GM10847 (cell line): Measurements from ENCODE around the gene STRBP.

ENCODE experiments used
- POLR2A ChIP-seq: IDR thresholded peaks from 2 replicates; pipeline ENCODE4 v1.6.1; 2011; ENCODE audit not compliant: insufficient read length; ENCODE audit errors: extremely low read depth

Gene STRBP

DNA sequence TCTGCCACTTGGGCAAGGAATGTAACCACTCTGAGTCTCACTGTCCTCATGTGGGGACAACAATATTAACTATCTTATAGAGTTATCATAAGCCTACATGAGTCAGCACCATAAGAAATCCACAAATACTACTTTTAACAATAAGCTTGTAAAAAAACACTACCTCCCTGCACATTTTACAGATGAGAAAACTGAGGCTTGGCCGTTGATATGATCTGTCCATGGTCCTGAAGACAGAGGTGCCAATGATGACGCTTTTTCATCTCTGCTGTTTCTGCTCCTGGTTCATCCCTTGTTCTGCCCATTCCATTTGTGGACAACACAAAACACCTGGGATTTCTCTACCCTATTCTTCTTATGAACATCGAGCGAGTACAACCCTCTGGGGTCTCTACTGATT is 23.4 kb upstream of the STRBP start:
- TF ChIP-seq POLR2A, result no peak

DNA sequence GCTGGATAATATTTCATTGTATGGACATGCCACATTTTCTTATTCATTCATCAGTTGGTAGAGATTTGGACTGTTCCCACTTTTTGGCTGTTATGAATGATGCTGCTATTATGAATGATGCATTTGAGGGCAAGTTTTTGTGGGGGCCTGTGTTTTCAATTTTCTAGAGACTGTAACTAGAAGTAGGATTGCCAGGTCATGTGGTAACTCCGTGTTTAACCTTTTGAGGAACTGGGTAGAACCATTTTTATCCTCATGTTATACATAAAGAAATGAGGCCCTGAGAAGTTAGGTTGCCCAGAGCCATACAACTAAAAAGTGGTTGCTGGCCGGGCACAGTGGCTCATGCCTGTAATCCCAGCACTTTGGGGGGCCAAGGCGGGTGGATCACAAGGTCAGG is 22.4 kb upstream of the STRBP start:
- no peak for TF ChIP-seq POLR2A

DNA sequence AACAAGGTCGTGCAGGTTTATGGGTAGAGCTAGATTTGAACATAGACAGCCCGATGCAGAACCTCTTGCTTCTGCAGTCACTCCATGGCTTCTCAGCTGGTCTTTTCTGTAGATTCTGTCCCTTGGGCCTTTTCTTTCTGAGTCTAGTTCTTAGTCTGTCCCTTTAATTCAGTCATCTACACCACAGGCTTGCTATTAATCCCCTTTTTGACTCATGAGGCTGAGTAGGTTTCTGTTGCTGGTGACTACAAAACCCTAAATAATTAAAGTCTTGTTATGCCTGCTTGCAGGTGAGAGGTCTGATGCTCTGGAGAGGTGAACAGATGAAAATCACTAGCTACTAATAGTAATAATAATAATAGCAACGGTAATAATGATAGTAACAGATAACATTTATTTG is 19.3 kb upstream of the STRBP start:
- no peak for TF ChIP-seq POLR2A

DNA sequence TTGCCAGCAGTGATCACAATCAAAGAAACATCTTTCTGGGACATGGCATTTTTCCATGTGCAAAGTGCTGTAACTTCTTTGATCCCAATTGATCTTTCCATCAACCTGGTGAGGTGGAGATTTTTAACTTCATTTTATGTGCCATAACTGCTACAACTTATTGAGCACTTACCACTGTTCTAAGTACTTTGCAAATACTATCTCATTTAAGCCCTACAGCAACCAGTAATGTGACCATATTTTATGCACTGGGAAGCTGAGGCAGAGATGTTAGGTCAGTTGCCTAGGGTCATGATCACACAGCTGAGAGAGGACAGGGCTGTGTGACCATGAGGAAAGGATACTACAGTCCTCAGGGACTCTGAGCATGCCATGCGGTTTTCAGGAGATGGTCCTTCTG is 17.9 kb upstream of the STRBP start:
- no peak for TF ChIP-seq POLR2A

DNA sequence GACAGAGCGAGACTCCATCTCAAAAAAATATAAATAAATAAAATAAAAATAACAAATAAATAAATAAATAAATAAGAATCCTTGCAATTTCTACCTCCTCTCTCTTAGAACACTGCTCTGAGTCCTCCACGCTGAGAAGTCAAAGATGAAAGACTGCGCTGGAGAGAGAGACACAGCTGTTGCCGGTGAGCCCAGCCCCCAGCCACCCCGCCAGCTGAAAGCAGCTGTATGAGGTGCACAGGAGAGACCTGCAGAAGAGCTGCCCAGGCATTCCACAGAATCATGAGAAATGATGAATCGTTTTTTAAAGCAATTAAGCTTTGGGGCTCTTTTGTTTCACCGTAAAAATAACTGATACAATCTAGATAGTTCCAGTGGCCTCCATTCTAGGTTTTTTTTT is 16.3 kb upstream of the STRBP start:
- TF ChIP-seq POLR2A, result no peak

DNA sequence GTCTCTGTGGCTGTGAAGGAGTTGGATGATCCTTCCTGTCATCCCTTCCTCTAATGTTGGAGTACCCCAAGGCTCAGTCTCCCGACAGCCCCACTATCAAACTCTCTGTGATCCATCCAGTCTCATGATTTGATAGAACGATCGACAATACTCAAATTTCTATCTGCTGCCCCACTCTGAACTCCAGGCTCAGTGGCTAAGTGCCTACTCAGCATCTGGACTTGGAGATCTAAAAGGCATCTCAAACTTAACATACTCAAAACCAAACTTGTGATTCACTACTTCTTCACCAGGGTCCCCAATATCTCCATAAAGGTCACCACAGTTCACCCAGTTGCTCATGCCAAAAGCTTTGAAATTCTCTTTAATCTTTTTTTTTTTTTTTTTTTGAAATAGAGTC is 15.1 kb upstream of the STRBP start:
- TF ChIP-seq POLR2A, result no peak

DNA sequence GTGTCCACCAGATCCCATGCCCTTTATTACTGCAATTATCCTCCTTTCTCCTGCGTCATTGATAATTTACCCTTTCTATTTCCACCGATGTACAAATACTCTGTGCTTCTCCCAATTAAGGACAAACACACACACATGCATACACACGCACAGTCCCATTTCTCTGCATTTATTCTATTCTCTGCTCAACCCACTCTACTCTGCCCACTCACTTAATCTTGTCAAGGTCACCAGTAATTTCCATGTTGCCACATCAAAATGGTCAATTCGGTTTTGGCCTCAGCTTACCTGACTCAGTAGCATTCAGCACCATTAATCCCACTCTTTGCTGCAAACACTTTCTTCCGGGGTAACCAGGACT is 14.6 kb upstream of the STRBP start:
- no peak for TF ChIP-seq POLR2A

DNA sequence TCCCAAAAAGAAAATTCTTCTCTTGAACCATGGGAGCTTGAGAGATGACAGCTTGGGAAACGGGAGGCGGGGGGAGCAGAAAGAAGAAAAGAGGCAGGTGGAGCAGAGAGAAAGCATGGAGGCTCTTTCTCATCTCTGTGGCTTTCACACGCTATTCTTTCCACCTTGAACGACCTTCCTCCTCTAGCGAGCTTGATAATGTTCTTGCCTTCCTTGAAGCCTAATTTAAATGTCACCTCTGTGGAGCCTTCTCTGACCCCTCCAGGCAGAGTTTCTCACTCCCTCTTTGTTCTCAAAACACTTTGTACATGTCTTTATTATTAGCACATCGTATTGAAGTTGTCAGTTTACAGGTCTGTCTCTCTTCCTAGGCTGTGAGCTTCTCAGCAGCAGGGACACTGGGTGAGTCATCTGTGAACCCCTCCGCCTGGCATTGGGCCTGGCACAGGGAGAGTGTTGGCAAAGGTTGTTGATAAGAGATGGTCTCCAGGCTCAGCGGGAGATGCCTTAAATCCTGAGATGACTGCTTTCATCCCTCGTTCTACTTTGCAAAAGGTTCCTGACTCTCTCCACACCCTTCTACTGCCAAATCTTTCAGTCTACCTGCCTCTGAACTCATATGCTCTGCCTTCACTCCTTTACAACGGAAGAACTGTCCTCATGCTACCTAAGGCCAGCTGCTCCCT is 14.1 kb upstream of the STRBP start:
- TF ChIP-seq POLR2A, result no peak

DNA sequence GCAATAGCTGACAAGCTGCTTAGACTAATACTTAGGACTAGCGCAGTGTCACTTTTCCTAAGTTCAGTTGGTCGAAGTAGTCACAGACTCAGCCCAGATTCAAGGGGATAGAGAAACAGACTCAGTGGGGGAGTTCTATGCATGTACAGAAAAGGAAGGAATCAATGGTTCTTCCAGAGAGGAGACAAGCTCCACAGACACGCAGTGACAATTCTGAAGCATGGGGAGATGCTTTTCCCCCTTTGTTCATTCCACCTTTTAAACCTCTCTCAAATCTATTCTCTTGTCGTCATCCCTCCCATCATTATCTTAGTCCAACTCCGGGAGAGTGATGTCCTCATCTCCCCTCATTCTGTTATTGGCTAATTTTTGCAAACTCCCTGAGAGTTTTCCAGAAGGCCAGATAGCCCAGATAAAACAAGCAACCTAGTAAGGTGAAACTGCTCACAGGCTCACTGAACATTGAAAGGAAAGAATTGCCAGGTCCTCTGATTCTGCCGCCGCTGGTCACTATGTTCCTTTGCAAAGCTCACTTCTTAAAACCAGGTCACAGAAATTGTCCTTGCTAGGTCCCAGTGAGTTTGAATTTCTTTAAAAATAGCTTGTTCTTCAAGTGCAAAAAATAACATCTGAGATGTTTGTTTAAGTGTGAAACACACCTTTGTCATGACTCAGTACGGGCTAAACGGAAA is 13.4 kb upstream of the STRBP start:
- no peak for TF ChIP-seq POLR2A

DNA sequence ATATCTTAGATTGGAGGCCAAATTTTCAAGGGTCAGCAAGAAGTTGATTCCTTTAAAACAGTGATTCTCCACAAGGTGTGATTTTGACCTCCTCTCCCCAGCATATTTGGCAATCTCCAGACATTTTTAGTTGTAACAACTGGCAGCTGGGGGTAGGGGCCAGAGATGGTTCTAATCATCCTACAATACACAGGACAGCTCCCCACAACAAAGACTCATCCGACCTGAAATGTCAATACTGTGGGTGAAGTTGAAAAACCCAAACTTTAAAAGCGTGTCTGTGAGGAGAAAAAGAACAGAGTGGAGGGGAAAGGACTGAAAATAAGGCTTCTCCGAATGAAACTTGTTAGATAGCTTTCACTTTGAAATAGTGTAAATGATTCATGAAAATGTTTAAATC is 10.0 kb upstream of the STRBP start:
- no peak for TF ChIP-seq POLR2A

DNA sequence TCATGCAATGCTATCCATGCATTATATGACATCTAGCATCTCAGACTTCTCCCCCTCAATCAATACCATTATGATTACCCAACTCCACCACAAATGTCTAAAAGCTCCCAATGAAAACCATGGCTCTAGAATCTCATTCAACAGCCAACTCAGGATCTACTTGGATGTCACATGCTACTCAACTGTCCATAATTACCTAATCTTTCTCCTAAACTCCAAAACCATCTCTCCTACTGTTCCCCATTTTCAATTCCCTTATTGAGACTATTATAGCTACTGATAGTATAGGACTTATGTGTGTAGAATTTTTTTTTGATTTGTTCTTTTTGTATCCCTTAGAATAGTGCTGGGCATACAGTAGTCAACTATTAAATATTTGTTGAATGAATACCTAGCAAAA is 8.2 kb upstream of the STRBP start:
- TF ChIP-seq POLR2A, result no peak

DNA sequence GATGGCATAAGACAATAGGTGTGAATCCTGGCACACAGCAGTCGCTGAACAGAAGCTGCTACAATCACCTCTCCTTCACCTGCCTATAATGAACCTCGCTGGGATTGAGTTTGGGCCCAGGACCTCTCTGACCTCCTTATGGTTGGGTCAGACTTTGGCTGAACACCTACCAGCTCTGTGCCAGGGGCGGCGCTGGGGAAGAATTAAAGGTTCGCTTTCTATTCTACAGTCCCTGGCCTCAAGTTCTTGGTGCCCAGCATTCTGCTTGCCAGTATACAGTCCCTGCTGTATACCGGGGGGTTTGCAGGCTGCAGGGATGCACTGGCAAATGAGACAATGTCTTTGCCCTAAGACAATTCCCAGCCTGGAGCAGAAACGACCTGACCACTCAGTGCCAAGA is 895 bp upstream of the STRBP start:
- no peak for TF ChIP-seq POLR2A

DNA sequence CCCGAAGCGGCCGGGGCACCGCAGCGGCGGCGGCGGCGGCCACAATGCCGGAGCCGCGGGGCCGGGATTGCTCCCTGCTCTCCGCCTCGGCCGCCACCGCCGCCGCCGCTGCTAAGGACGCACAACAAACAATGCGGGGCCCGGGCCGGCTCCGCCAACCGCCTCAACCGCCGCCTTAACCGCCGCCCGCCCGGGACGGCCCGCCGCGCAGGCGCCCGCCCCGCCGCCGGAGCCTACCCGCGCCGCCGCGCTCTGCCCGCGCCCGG is 254 bp downstream of the STRBP start:
- TF ChIP-seq POLR2A, result no peak

DNA sequence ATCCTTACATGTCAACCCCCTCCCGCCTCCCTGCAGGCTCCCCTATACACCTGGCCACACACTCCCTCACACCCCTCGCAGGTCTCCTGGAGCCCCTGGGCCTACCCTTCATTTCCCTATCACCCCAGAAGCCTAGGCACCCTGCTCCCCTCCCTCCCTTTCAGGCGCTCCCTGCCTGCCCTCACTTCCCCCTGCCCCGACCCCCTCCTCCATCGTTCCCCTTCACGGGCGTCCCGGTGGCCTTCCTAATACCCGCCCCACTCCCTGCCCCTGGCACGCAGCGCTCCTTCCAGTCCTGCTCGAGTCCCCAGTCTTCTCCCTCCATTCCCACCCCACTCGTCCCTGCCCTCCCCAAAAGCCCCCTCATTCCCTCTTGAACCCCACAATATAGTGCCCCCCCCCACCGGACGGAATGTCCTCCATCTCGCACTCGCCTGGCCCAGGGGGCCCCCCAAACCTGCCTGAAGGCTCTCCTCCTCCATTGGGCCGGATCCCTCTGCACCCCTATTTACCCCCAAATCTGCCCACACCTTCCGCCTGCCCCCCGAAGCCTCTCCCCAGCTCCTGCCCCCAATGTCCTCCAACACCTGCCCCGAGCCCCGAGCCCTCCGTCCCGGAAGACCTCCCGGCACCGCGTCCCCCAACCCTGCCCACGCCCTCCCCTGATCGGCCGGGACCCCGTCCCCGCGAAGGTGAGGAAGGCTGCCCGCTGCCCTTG is 746 bp downstream of the STRBP start:
- no peak for TF ChIP-seq POLR2A

DNA sequence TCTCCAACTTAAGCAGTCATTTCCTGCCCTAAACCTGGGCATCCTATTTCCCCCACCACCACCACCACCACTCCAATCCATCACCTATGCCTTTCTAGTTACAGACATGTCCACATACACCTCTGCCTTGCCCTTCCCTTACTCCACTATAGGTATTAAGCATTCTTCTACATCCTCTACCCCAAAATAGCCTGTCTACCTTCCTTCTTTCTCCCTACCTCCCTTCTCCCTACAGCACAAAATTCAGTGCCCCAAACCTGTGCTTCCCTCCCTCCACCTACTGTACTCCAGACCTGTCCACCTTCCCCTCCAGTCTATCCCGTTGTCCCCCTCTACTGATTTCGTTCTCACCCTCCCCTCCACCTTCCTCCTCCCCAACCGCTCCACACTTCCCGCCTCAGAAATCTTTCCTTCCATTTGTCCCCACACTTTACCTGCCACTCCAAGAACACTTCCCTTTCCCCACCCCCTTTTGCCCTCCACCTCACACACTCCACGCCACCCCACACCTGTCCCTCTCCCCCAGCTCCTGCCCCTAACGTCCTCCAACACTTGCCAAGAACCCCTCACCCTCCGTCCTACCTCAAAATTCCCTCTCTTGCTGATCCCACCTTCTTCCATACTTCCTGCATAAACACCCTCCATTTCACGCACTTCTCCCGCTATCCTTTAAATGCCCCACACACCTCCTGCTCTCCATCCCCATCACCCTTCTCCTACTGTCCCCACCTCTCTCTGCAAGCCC is 1.6 kb downstream of the STRBP start:
- TF ChIP-seq POLR2A, result no peak

DNA sequence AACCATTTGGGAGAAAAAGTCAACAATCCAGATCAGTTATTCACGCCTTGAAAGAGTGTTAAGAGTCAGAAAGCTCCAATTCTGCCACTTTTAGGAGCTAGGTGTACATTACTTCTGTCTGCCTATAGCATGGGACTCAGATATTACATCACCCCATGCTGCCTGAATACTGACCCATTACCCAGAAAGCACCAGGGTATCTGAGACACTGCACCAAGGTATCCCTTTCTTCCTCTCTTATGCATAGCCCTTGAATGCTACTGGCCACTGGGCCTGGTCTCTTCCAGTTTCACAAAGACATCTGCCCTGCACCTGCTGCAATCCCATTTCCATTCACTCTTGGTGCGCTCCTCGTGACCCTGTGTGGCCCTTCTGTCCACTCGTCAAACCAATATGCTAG is 2.6 kb downstream of the STRBP start:
- no peak for TF ChIP-seq POLR2A
